Heart left ventricle (tissue), 13 donors: ENCODE measurements around the gene BAIAP3.

ENCODE experiments used
- POLR2A ChIP-seq, 2 donors: fragments of 450-650 bp; IDR thresholded peaks; one replicate each; pipeline ENCODE4 v1.6.1; 2017; ENCODE audit warnings: antibody characterized with exemption in 2 of 2, mild to moderate bottlenecking in 2 of 2, moderate library complexity in 2 of 2
- TF ChIP-seq, protein P1 (sequence below), 12 donors: fragments of 200-600 bp; sonication (generic) in 4 of 12; IDR thresholded peaks; one replicate each; pipeline versions ENCODE4 v1.5.0 to v1.8.0; 2018 to 2022; ENCODE audit warnings: antibody characterized with exemption in 12 of 12, mild to moderate bottlenecking in 5 of 12
- donor health status: ischemic (EF 13 %, LVEDD 7.1; RV severe dilation, severe dysfunction).
- donor health status: DM: no; HTN: yes; CAD: no.
- donor health status: DM: no; HTN: no; CAD: no.
- donor health status: ischemic (EF 25% LVEDD 6.9; RV normal size, moderate dysfunction).
- donor health status: ischemic (EF 25% LVEDD 5.7; RV mildly dilated, moderate dysfunction).
- donor health status: ischemic (EF 35%, LVEDD 5.7; RV mildly dilated, moderate dysfunction).
- donor health status: nonischemic (EF 11% LVEDD 7.7; RV severe dilation, severe dysfunction).
- donor health status: DM: yes; HTN: yes; CAD: no.
- donor health status: PGD.
- donor health status: ischemic (EF 29% LVEDD 5.4; RV normal size, mild dysfunction).
- donor health status: nonischemic (EF 23%, LVEDD 6.1; RV moderate dilation, normal function).

- TF ChIP-seq, protein P1, sequence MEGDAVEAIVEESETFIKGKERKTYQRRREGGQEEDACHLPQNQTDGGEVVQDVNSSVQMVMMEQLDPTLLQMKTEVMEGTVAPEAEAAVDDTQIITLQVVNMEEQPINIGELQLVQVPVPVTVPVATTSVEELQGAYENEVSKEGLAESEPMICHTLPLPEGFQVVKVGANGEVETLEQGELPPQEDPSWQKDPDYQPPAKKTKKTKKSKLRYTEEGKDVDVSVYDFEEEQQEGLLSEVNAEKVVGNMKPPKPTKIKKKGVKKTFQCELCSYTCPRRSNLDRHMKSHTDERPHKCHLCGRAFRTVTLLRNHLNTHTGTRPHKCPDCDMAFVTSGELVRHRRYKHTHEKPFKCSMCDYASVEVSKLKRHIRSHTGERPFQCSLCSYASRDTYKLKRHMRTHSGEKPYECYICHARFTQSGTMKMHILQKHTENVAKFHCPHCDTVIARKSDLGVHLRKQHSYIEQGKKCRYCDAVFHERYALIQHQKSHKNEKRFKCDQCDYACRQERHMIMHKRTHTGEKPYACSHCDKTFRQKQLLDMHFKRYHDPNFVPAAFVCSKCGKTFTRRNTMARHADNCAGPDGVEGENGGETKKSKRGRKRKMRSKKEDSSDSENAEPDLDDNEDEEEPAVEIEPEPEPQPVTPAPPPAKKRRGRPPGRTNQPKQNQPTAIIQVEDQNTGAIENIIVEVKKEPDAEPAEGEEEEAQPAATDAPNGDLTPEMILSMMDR (IDR thresholded peaks at IDR 0.05), result no peak
- TF ChIP-seq POLR2A (IDR thresholded peaks at IDR 0.05), result no peak
Measured at GRCh38 chr16:1327619-1327947, 5.9 kb upstream of the BAIAP3 start.
